HG03378 (cell line): ENCODE results near the gene CABP2.
A peak's percentile ranks its signal among the peaks of the same experiment; 100 is the strongest.
"Not testable (repeated sequence)": the region's sequence is repeated elsewhere in the genome, so short reads cannot be mapped to it uniquely, and the experiment has no call there.

ENCODE experiments used
- ATAC-seq: cut with Tn5 transposase; IDR thresholded peaks from one replicate; pipeline ENCODE4 v1.9.1; 2021; ENCODE audit warnings: mild to moderate bottlenecking, moderate library complexity; ENCODE audit not compliant: unreplicated experiment

CABP2 gene

DNA sequence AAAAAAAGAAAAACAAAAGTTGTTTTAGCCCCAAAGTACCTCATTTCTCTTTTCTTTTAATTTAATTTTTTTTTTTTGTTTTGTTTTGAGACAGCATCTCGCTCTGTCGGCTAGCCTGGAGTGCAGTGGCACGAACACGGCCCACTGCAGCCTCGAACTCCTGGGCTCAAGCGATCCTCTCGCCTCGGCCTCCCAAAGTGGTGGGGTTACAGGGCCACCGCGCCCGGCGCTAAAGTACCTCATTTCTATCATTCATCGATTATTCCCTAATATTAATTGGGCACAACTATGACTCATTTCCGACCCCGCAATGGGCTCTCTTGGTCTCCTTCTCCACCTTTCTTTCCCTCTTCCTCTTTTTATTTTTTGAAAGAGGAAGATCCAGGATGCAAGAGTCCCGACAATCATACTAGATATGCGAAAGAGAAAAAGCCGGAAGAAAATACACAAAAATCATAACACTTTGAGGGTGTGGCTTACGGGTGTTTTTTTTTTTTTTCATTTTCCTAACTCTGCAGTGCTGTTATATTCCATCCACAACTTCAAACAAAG is 40.9 kb downstream of the CABP2 start:
- no peak for ATAC-seq

- ATAC-seq: not testable (repeated sequence)
Measured at GRCh38 chr11:67477344-67478050, 45.7 kb downstream of the CABP2 start.

- ATAC-seq: not testable (repeated sequence)
Measured at GRCh38 chr11:67476692-67477091, 46.6 kb downstream of the CABP2 start.

GRCh38 chr11:67472882-67473281 is 50.4 kb downstream of the CABP2 start:
- ATAC-seq: no peak

GRCh38 chr11:67470337-67471002 is 52.8 kb downstream of the CABP2 start:
- ATAC-seq: no peak

DNA sequence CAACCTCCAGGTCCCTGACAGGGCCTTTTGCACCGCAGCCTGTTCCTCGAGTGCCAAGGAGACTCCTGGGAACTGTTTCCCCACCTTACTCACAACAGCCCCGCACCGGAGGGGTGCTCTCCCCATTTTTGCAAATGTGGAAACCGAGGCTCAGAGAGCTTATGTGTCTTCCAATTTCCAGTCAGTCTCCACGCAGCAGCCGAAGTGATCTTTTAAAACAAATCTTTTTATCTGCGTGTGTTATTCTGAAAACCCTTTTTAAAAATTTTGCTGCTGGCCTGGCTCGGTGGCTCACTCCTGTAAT is 53.8 kb downstream of the CABP2 start:
- ATAC-seq: peak; percentile 19
